Right atrium auricular region (tissue), 2 donors: ENCODE data around the gene PROP1. TPM values are rescaled to one million over a fixed set of nuclear protein-coding genes. Genes with fewer than 3 reads are reported as not detected.
A peak's percentile ranks its signal among the peaks of the same experiment; 100 is the strongest.

Experiments used
- DNase-seq: peaks from one replicate; pipeline ENCODE4 v3.0.0-alpha.2; 2019; ENCODE audit warnings: low spot score
- H3K27ac ChIP-seq, 2 donors: fragments of 200-600 bp; sonication (generic); 1 replicate in 1 of 2; 2 replicates in 1 of 2; pipeline ENCODE4 v1.5.1; 2016 to 2019
- H3K27me3 ChIP-seq, 2 donors: fragments of 200-600 bp; sonication (generic); one replicate each; pipeline versions ENCODE4 v1.5.1 to v1.6.0; 2017 to 2019
- H3K36me3 ChIP-seq: fragments of 200-600 bp; sonication (generic); one replicate; pipeline ENCODE4 v1.5.1; 2016
- H3K4me1 ChIP-seq, 2 donors: fragments of 200-600 bp; sonication (generic); one replicate each; pipeline versions ENCODE4 v1.5.1 to v1.6.0; 2017 to 2019
- H3K4me3 ChIP-seq, 2 donors: fragments of 200-600 bp; sonication (generic); 1 replicate in 1 of 2; 2 replicates in 1 of 2; pipeline ENCODE4 v1.5.1; 2017 to 2019; ENCODE audit warnings: mild to moderate bottlenecking in 1 of 2, moderate library complexity in 1 of 2
- H3K9me3 ChIP-seq, 2 donors: fragments of 200-600 bp; sonication (generic); one replicate each; pipeline ENCODE4 v1.5.1; 2019
- CTCF ChIP-seq, 2 donors: fragments of 200-600 bp; sonication (generic); IDR thresholded peaks; one replicate each; pipeline ENCODE4 v1.5.1; 2019; ENCODE audit warnings: antibody characterized with exemption in 2 of 2
- total RNA-seq, 2 donors: library from RNA; depleted of rRNA; stranded (reverse); fragments of >200 nt; gene quantifications; one replicate each; pipeline ENCODE4 v1.1.0, GENCODE V29; 2016

PROP1 gene
- total RNA-seq, 2 donors from 2014 or later = not detected

DNA sequence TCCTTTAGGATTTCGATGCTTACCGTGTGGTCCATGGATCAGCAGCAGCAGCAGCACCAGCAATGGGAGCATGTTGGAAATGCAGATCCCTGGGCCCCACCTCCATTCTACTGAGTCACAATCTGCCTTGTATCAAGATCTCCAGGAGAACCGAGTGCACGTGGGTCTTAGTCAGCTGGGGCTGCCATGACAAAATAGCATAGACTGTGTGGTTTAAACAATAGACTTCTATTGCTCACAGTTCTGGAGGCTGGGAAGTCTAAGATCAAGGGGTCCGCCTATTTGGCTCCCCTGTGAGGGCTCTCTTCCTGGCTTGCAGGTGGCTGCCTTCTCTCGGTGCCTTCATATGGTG lies 1.3 kb upstream of the PROP1 start:
- H3K27me3 ChIP-seq = no peaks in the 10 kb centered on the region
- no peak overlapping the region for H3K27ac ChIP-seq
- no peak overlapping the region for H3K4me3 ChIP-seq
- no peaks in the 10 kb centered on the region for H3K4me1 ChIP-seq
- no peaks in the 10 kb centered on the region for H3K36me3 ChIP-seq
- no peak for TF ChIP-seq CTCF (IDR thresholded peaks at IDR 0.05)
- DNase-seq = peak; percentile 32
- H3K9me3 ChIP-seq = no peaks in the 10 kb centered on the region

DNA sequence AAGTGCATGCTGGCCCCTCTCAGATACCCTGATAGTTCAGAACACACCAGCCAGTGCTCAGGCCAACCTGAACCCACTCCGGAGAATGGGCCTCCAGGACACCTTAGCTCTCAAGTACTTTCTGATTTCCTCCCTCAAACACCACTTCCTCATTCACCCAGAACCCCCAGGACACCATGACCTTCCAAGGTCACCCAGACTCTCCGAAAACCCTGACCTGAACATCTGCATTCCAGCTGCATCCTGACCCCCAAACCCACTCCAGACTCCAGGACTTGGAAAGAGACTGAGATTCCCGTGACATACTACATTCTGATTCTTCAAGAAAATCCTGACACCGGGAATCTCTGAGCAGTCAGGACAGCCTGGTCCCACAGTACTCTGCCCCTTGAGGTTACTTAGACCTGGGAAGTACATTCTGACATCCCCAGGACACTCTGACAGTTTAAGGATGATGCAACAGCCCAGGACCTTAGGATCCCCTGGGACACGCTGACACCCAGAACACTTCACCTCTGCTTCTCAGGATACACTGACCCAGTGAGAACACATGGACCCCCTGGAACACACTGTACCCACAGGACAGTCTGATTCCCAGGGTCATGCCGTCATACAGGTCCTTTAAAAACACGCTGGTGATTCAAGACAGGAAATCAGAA lies 747 bp upstream of the PROP1 start:
- Histone ChIP-seq H3K27me3 (no peaks in the 10 kb centered on the region), H3K36me3 (no peaks in the 10 kb centered on the region), H3K4me1 (no peaks in the 10 kb centered on the region), H3K27ac (no peak overlapping the region), H3K9me3 (no peaks in the 10 kb centered on the region), H3K4me3 (no peak overlapping the region)
- peak; percentile 54 for DNase-seq
- TF ChIP-seq CTCF (IDR thresholded peaks at IDR 0.05) = no peak

GRCh38 chr5:177994561-177995190 lies 1.4 kb downstream of the PROP1 start:
- H3K4me3 ChIP-seq = no peak overlapping the region
- no peak for TF ChIP-seq CTCF (IDR thresholded peaks at IDR 0.05)
- no peaks in the 10 kb centered on the region for H3K4me1 ChIP-seq
- H3K27me3 ChIP-seq = no peaks in the 10 kb centered on the region
- H3K27ac ChIP-seq = no peak overlapping the region
- H3K9me3 ChIP-seq = no peaks in the 10 kb centered on the region
- no peaks in the 10 kb centered on the region for H3K36me3 ChIP-seq
- peak; percentile 46 for DNase-seq

DNA sequence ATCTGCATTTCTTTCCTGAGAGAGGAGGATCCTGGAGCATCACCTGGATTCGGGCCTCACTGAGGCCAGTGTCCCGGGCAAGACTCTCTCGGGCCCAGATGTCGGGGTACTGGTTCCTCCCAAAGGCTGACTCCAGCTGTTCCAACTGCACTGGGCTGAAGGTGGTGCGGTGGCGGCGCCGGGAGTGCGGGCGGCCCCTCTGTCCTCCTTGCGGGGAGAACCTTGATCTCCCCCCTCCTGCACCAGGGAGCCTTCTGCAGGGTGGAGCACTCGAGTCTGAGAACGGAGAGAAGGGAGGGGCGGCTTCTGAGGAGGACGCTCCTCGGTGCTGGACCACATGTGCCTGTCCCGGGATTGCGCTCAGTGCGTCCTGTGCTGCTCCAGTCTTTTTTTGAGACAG lies 2.0 kb downstream of the PROP1 start:
- H3K9me3 ChIP-seq = no peaks in the 10 kb centered on the region
- DNase-seq = peak; percentile 21
- no peaks in the 10 kb centered on the region for H3K4me1 ChIP-seq
- no peak for TF ChIP-seq CTCF (IDR thresholded peaks at IDR 0.05)
- no peaks in the 10 kb centered on the region for H3K27me3 ChIP-seq
- H3K36me3 ChIP-seq = no peaks in the 10 kb centered on the region
- no peak overlapping the region for H3K4me3 ChIP-seq
- H3K27ac ChIP-seq = no peak overlapping the region

DNA sequence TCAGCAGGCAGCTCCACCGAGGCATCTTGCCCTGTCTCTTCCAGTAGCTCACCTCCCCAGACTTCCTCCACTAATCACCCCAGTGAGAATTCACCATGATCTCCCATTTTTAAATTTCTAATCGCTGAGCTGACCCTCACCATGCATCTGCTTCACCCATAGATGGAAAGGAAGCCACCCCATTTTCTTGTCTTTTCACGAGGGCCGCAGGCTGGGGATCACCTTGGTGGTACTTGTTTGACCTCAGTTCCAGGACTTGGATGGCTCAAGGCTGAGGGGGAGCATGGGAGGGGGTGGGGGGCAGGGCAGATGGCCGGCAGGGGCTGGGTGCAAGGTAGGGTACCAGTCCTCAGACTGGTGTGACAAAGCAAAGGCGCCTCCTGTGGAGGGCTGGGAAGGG lies 3.6 kb downstream of the PROP1 start:
- no peaks in the 10 kb centered on the region for H3K9me3 ChIP-seq
- H3K4me1 ChIP-seq = no peaks in the 10 kb centered on the region
- no peak overlapping the region for H3K27ac ChIP-seq
- H3K36me3 ChIP-seq = no peaks in the 10 kb centered on the region
- no peak for DNase-seq
- TF ChIP-seq CTCF (IDR thresholded peaks at IDR 0.05) = no peak
- H3K4me3 ChIP-seq = no peak overlapping the region
- H3K27me3 ChIP-seq = no peaks in the 10 kb centered on the region
